IPS DF 19.7 (cell line): Measurements from ENCODE around the gene FBXW9.
A peak's percentile ranks its signal among the peaks of the same experiment; 100 is the strongest.
"Not testable (repeated sequence)": the region's sequence is repeated elsewhere in the genome, so short reads cannot be mapped to it uniquely, and the experiment has no call there.

ENCODE experiments used
- DNase-seq: peaks from one replicate; pipeline ENCODE4 v3.0.0-alpha.2; 2013; ENCODE audit warnings: low read depth, low spot score

Gene FBXW9

DNA sequence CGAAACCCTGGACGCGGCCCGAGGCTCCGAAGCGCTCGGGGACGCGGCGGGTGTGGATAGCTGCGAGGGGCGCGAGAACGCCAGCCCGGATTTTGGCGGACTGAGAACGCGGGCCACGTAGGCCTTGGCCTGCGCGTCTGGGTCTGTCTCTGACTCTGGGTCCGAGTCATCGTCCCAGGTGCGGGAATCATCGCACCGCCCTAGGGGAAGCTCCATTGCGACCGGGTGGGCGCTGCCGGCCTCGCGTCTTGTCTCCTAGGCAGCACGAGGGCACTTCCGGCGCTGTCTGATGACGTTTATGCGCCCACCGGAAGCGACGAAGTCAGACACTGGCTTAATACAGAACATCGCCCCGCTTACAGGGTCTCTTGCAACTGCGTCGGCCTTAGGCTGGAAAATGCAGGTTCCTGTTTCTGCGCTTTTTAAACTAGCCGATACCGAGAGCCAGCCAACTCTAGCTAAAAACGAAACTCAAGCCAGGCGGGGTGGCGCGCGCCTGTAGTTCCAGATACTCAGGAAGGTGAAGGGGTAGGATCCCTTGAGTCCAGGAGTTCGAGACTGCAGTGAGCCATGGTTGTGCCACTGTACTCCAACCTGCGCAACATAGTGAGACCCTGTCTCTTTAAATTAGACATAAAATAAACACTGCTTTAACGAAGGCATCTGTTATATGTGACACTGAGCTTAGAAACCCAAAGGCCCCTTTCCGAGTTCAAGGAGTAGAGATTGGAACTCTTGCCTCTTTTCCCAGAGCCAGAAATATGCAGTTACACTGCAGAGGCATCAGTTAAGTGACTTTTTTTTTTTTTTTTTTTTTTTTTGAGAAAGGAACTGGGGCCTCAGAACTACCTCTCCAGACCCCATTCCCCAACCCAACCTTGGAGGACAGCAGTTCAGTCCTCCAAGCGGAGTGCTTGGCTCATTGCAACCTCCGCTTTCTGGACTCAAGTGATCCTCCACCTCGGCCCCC is at the start of gene FBXW9:
FBXW9 (minus strand) TSS at position 266 of the 970 bp plus-strand sequence; CDS start at position 216, 50 bp downstream.
- DNase-seq: no peak

DNA sequence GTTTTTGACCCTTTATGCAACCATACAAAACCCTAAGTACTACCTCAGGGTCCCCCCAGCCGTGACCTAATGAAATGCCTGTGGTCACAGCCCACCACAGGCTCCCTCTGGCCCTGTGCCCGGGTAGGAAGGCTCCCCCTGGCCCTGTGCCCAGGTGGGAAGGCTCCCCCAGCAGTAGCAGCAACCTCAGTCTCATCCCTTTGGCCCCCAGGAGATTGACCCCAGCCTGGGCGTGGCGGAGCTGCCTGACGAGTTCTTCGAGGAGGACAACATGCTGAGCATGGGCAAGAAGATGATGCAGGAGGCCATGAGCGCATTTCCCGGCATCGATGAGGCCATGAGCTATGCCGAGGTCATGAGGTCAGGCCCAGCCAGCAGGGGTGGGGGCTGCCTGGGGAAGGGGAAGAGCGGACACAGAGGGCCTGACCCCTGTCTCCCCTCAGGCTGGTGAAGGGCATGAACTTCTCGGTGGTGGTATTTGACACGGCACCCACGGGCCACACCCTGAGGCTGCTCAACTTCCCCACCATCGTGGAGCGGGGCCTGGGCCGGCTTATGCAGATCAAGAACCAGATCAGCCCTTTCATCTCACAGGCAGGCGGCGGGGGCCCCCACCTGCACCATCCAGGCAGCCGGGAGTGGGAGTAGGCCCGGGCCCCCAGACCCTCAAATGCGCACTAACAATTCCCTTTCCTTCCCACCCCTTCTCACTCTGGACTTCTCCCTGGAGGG is 48.9 kb upstream of the FBXW9 start:
- no peak for DNase-seq

DNA sequence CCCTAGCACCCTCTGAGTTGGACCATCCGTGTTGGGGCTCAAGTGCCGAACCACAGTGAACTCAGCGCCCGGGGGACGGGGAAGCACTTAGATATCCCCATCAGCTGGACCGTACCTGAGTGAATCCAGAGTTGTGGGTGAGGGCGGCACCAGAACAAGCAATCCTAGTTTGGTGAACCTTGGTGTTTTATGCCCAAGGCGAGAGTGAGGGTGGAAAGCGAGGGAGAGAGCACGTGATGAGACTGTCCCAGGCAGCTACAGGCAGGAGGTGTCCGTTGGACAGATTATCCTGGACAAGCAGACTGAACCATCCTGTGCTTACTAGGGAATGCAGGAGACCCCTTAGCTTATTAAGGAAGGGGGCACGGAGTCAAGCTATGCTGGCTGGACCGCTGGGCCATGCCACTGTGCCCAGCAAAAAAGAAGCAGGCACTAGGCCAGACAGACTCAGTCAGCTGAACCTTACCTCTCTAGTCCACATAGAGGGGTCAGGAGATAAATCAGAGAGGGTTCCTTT is 41.5 kb upstream of the FBXW9 start:
- no peak for DNase-seq

DNA sequence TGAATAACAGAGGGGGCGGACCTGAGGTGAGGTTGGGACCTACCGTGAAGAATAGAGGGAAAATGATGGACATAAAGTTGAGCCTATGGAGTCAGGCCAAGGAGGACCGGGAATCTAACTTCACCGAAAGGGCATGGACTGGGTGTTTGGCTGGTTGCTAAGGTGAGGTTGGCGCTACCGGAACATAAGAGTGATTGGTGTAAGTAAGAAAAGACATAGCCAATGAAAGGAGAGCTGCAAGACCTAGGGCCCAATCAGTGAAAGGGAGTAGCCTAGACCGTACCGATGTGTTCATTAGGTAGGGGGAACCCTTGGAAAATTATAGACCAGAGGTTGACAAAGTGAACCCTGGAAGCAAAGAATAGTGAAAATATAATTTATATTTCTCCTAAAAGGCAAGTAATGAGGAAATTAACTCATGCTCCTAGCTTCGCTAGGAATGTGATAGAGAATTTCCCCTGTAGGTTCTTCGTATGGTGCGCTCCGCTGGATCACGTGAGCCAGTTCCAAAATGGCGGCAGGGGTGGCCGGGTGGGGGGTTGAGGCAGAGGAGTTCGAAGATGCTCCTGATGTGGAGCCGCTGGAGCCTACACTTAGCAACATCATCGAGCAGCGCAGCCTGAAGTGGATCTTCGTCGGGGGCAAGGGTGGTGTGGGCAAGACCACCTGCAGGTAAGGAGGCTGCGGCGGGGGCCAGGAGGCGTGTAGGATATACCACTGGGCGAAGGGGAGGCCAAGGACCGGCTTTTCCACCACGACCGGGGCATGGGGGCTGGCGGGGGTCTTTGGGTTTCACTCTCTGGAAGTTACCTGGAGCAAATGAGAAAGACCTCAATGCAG is 40.8 kb upstream of the FBXW9 start, which contains the start of gene GET3:
GET3 (plus strand) TSS at position 503 of the 840 bp plus-strand sequence; CDS start at position 512, 9 bp downstream.
- peak; percentile 100 for DNase-seq

DNA sequence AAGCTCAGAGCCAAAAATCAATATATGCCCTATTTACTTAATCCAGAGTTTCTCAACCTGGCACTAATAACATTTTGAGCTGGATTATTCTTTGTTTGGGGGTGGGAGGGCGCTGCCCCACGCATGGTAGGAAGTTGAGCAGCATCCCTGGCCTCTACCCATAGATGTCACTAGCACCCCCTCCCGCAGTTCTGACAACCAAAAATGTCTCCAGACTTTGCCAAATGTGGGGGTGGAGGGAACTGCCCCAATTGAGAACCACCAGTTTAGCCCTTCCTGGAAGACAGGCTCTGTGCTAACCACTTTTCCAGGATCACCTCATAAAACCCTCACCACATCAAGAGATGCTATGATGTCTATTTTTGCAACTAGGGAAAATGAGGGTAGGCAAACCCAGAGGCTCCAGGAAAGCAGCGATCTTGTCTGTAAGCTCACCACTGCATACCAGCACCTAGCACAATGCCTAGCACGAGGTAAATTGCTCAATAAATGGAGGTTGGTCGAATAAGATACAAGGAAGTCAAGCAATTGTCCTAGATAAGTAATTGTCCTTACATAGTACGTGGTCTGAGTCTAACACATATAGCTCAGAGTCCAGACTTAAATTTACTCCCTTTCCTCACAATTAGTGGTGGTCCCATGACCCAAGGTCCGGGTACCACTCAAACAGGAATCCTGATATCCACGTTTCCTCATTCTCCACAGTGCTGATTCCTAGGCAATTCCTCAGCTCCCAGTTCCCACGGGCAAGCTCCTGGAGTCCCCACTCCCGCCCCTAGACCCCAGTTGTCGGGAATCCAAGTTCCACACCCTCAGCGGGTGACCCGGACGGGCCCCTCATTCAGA is 37.2 kb upstream of the FBXW9 start:
- DNase-seq: no peak

DNA sequence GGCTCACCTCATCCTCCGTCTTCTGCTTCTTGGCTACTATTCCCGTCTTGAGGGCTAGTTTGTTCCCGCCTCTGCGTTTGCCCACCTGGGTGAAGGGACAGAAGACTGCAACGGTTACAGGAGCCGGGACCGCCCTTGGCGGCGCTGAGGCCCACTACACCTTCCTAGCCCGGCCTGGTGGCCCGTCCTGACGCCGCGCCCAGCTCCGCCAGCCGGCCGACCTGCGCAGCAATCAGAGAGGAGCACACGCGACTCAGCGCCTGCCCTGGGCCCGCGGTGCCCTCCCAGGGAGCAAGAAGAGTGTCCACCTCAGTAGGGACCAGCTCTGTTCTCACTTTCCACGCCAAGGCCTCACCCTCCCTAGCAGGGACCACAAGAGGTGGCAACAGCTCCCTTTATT is 34.9 kb upstream of the FBXW9 start:
- no peak for DNase-seq

DNA sequence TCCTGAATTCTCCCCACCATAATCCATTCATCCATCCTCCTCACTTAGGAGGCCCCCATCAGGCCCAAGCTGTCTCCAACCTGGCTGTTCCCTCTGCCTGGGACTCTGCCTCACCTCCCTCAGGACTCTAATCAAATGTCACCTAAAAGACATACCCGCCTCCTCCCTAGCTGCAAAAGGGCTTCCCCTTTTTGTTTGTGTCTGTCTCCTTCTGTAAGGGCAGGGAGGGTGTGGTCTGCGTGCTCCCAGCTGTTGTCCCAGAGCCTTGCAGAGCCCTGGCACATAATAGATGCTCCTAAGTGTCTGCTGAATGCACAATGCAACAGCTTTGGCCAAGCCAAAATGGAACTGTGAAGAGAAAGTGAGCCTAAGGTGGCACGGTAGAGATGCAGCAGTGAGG is 33.6 kb upstream of the FBXW9 start:
- no peak for DNase-seq

DNA sequence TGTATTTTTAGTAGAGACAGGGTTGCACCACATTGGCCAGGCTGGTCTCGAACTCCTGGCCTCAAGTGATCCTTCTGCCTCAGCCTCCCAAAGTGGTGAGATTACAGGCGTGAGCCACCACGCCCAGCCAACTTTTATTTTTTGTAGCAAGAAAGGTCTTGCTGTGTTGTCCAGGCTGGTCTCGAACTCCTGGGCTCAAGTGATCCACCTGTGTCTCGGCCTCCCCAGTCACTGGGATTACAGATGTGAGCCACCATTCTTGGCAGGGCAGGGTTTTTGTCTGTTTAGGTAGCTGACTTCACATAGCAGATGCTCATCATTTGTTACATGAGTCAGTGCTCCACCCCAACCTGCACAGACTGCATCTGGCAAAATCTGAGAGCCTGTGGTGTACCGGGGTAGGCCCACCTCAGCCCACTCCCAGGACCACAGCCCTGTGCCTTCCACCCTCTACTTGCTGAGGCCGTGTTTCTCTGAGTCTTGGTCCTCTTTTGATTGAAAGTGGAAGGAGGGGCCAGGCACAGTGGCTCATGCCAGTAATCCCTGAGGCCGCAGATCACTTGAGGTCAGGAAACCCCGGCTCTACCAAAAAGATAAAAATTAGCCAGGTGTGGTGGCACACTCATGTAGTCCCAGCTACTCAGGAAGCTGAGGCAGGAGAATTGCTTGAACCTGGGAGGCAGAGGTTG is 31.5 kb upstream of the FBXW9 start:
- DNase-seq: no peak

DNA sequence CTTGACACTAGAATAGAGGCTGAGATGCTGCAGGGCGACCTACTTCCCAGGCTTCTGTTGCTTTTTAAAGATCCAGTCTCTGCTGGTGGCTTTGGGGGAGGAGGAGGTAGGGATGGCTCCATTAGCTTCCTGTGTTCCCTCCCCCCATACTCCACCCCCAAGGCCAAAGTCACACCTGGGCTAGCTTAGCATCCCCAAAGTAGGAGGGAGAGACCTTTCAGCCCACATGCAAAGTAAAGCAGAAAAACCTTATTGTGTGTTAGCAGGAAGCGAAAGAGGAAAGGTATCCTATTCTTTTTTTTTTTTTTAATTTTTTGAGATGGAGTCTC is 30.5 kb upstream of the FBXW9 start:
- no peak for DNase-seq

DNA sequence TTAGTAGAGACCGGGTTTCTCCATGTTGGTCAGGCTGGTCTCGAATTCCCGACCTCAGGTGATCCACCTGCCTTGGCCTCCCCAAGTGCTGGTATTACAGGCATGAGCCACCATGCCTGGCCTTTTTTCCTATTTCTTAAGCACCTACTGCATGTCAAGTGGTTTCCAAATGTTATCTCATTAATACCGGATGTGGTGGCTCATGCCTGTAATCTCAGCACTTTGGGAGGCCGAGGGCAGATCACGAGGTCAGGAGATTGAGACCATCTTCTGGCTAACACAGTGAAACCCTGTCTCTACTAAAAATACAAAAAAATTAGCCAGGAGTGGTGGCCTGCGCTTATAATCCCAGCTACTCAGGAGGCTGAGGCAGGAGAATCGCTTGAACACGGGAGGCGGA is 29.2 kb upstream of the FBXW9 start:
- not testable (repeated sequence) for DNase-seq

DNA sequence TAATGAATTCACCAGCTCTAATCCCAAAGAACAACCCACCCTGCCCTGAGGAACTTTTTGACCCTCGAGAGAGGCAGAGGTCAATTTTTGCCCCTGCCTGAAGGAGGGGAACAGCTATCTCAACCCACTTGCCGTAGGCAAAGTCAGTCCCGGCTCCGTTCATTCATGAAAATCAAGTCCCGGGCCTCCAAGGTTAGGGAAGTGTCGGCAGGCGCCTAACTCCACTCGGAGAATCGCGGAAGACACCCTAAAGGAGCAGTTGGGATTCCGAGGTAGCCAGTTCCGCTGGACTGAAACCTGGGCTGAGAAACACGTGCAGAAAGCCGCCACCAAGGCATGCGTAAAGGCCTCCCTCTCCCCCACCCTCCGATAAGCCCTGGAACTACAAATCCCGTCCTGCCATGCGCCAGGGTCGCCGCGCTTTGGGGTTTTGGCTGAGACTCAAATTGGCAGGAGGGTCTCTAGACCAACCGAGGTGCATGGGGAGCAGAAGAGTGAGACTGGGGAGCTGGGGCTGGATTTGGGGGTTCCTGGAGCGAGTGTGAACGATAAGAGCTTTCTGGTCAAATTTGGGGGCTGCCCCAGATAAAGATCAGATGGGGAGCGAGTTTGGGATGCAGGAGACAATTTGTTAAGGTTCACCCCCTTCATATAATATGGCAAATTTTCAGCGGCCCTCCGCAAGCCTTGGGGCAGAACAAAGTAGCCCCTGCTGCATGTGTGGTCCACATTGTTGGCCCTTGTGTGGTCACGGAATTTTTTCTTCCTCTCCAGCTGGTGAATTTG is 27.4 kb upstream of the FBXW9 start, which contains the start of gene TNPO2:
TNPO2 (minus strand) TSS at position 292 of the 786 bp plus-strand sequence. CDS start 2,955 bp downstream, outside the sequence.
- DNase-seq: no peak

DNA sequence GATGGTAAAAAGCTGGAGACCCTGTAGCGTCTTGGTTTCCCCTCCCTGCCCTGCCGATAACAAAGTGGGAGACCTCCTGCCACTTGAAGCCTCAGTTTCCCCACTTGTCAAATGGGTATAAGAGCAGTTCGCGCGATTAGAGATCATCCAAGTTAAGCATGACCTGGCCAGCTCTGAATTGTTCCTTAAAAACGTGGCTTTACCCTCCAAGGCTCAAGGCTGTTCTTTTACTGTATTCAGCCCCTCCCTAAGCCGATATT is 26.9 kb upstream of the FBXW9 start:
- DNase-seq: no peak

DNA sequence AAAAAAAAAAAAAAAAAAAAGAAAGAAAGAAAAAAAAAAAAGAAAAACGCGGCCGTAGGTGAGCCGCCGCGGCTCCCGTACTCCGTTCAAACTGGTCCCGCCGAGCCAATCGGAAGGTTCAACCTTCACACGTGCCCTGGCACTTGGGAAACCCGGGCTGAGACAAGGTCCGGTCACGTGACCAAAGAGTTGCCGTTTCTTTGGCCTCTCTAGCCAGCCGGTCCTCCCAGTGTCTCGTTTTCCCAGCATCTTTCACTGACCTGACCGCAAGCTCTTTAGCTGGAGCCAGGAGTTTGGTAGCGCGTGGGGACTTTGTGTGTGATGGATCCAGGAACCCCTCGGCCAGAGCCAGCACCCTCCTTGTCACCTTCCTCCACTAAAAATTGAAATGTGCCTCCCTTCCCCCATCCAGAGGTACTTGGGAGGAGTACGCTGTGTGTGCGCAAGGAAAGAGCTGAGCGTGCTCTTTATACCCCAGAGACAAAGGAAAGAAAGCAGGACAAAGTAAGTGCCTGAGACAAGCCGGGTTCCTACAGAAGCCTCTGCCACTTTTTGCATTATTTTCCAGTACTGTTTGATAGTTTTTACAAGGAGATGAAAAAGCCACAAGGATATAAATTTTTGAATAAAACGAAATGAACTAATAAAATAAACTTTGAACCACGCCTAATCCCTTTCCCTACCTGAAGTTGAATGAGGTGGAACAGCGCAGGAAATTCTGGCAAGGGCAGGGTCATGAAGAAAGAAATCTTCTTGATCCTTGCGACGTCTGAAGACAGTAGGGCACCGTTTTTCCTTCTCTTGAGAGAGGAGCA is 26.3 kb upstream of the FBXW9 start:
- DNase-seq: peak; percentile 98

DNA sequence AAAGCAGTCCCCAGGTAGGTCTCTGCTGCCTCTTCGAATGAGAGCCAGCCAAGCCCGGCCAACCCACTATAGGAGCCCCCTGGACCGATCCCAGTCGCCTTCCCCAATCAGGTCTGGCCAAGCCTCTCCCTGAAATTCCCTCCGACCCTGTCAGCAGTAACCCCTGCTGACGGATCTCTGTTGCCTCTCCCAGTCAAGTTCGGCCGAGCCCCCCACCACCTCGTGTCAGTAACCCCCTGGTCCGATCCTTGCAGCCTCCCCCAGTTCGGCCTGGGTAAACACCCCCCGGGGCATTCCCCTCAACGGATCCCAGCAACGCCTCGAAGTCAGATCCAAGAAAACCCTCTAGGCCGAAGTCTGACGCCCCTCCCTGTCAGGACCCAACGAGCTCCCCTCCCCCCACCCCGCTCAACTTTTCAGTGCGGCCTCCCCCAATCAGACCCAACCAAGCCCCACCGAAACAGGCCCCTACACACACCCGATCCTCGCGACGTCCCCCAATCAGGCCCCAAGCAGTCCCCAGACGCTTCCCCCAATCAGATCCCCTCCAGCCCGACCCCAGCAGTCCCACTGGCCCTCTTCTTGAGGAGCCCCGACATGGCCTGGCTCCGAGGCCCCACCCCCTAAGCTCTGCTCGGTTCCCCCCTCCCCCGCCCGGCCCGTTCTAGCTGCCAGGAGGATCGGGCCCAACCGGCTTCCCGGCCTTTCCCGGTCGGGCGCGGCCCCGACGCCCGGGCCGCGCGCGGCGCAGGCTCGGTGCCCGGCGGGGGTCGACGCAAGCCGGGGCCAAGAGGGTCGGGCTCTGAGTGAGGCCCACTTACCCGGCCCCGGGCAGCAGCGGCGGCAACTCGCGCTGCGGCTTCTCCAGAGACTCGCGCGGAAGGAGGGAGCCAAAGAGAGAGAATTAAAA is 25.5 kb upstream of the FBXW9 start:
- no peak for DNase-seq

DNA sequence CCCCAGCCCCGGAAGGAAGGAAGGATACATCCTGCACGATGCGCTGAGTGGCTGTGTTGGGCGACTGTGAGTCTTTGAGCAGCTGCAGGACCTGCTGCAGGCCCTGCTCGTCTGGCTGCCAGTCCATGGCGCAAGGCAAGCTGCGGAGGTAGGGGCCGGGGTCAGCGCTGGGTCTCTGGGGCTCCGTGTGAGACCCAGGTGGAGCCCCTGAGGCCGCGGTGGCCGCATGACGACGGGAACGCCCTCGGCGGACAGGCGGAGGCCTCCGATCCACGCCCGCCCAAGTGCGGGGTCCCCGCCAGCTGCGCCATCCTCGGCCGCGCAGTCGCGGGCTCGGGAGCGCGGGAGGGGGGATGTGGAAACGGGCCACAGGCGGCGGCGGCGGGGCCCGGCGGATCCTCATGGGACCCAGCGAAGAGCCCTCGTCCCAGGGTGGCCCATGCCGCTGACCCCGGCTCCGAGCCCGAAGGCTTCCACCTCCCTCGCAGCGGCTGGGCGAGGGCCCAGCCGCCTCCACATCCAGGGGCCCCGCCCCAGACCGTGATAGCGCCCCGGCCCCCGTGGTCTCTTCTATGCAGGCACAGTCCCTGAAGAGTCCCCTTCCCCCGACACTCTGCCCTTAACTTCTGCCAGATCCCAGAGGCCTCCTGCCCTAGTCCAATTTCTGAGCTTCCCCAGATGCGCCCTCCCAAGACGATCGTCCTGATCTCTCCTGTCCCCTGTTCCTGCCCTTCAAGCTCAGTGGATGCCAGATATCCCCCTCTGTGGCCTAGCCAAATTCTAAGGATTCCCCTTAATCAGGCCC is 24.6 kb upstream of the FBXW9 start:
- no peak for DNase-seq

DNA sequence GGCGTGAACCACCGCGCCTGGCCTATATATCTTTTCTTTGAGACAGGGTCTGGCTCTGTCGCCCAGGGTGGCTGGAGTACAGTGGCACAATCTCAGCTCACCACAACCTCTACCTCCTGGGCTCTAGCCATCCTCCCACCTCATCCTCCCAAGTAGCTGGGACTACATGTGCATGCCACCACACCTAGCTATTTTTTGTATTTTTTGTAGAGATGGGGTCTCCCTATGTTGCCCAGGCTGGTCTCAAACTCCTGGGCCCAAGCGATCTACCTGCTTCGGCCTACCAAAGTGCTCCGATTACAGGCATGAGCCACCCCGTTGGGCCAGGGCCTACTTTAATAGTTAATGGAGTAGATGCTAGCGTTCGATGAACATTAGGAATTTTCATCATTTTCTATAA is 23.9 kb upstream of the FBXW9 start:
- no peak for DNase-seq

DNA sequence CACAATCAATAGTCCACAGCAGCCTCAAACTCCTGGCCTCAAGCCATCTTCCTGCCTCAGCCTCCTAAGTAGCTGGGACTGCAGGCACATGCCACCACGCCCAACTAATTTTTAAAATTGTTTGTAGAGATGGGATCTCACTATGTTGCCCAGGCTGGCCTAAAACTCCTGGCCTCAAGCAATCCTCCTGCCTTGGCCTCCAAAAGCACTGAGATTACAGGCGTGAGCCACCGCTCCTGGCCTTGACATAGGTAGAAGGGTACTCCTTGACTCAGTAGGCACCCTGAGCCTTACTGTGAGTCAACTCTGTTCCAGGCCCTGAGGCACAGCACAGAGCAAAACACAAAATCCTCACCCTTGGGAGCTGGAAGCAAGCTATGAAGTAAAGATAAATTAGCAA is 19.5 kb upstream of the FBXW9 start:
- no peak for DNase-seq
